Uterus (tissue), 4 donors: ENCODE measurements around the gene ASB3. TPM values are rescaled to one million over a fixed set of nuclear protein-coding genes. Genes with fewer than 3 reads are reported as not detected.
"Not testable (repeated sequence)": the region's sequence is repeated elsewhere in the genome, so short reads cannot be mapped to it uniquely, and the experiment has no call there.

ENCODE experiments used
- DNase-seq, 2 donors: peaks; one replicate each; pipeline ENCODE4 v3.0.0-alpha.2; 2019 to 2020
- H3K27ac ChIP-seq, 2 donors: fragments of 200-600 bp; sonication (generic); 1 replicate in 1 of 2; 2 replicates in 1 of 2; pipeline ENCODE4 v1.5.1; 2016 to 2018
- H3K27me3 ChIP-seq, 2 donors: fragments of 200-600 bp; sonication (generic); one replicate each; pipeline ENCODE4 v1.5.1; 2018 to 2019; ENCODE audit warnings: control low read depth in 1 of 2
- H3K36me3 ChIP-seq, 2 donors: fragments of 200-600 bp; sonication (generic); one replicate each; pipeline ENCODE4 v1.5.1; 2019; ENCODE audit warnings: control low read depth in 1 of 2
- H3K4me1 ChIP-seq, 2 donors: fragments of 200-600 bp; sonication (generic); one replicate each; pipeline ENCODE4 v1.5.1; 2018 to 2019; ENCODE audit warnings: control low read depth in 1 of 2
- H3K4me3 ChIP-seq, 2 donors: fragments of 200-600 bp; sonication (generic); 1 replicate in 1 of 2; 2 replicates in 1 of 2; pipeline ENCODE4 v1.5.1; 2018 to 2019; ENCODE audit warnings: mild to moderate bottlenecking in 1 of 2
- H3K9me3 ChIP-seq, 2 donors: fragments of 200-600 bp; sonication (generic); one replicate each; pipeline ENCODE4 v1.5.1; 2019; ENCODE audit warnings: control low read depth in 1 of 2
- CTCF ChIP-seq, 4 experiments: fragments of 200-600 bp in 2 of 4; fragments of 450-650 bp in 2 of 4; sonication (generic) in 2 of 4; IDR thresholded peaks; one replicate each; pipeline ENCODE4 v1.5.1; 2016 to 2019; ENCODE audit warnings: antibody characterized with exemption in 4 of 4, mild to moderate bottlenecking in 2 of 4, moderate library complexity in 1 of 4
- POLR2A ChIP-seq, 2 donors: fragments of 450-650 bp; IDR thresholded peaks; one replicate each; pipeline ENCODE4 v1.6.1; 2016; ENCODE audit warnings: antibody characterized with exemption in 2 of 2, mild to moderate bottlenecking in 1 of 2, moderate library complexity in 1 of 2
- intact Hi-C: fragments of 100-400 bp; cut with DNase I; formaldehyde crosslinking; loops from one replicate; pipeline ENCODE4 v1.15.1; 2023; ENCODE audit warnings: low total_unique reads
- total RNA-seq, 4 donors: library from RNA; depleted of rRNA in 3 of 4; stranded (reverse); fragments of >200 nt in 3 of 4; gene quantifications; one replicate each; pipeline versions ENCODE4 v1.1.0 to v1.2.4, GENCODE V29; 2014 to 2023
- donor health status: DM: yes; HTN: yes; CAD: no.

Gene ASB3
- total RNA-seq, 4 donors from 2014 or later: 5.4 to 68.8 (median 16.8) TPM

DNA sequence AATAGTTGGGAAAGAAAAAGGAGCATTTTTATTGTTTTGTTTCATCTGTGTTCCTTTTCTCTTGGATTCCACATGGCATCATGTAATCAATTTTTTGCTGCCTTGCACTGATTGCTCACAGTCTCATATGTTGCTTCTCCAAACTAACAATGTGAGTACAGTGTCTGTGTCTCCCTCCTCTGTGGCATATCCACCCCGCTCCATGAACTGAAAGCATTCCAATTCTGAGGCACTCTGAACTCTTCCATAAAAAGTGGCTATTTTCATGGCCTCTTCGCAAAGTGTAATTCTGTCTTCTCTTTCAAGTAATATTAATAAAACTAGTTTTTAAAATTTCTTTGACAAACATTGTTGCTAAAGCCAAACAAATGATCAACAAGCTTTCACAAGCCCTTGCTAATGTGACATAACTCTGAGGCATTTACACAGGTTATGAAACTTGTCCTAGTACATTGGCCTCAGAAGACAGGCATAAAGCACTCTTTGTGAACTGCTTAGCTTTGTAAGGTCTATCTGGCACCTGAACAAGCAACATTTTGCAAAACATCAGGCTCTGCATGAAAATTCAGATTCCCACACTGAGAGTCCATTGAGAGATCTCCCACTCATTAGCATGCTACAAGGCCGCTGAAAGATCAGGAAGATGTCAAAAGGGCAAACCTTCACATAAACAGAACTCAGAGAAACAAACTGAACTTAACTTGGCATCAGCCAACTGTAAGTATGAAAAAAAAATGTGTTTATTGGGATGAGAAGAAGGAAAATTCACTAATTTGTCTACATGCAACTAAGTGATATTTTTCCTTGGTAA lies 40.0 kb upstream of the ASB3 start:
- Histone ChIP-seq H3K9me3 (no peaks in the 10 kb centered on the region), H3K4me3 (no peak overlapping the region), H3K36me3 (no peaks in the 10 kb centered on the region), H3K4me1 (no peaks in the 10 kb centered on the region), H3K27me3 (no peaks in the 10 kb centered on the region), H3K27ac (no peak overlapping the region)
- intact Hi-C loops: no loop called here
- TF ChIP-seq CTCF (IDR thresholded peaks at IDR 0.05) (no peak), POLR2A (IDR thresholded peaks at IDR 0.05) (no peak)
- no peak for DNase-seq

DNA sequence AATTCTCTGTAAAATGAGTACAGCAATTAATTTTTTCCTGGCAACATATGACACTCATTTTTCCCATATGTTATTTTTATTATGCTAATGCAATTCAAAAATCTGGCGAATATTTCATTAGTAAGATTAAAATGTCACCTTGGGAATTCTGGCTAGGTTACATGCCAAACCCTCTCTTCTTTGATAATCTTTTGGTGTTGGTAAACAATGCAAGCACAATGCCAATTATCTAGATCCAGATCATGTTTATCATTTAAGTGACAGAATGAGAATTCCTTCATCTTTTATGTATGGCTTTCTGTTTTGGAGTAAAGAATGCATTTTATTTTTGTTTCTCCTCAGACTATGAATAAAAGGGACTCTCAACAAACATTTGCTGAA lies 39.3 kb upstream of the ASB3 start:
- intact Hi-C loops: no loop called here
- Histone ChIP-seq H3K4me3 (no peak overlapping the region), H3K36me3 (no peaks in the 10 kb centered on the region), H3K27me3 (no peaks in the 10 kb centered on the region), H3K27ac (no peak overlapping the region), H3K4me1 (no peaks in the 10 kb centered on the region), H3K9me3 (no peaks in the 10 kb centered on the region)
- TF ChIP-seq CTCF (IDR thresholded peaks at IDR 0.05): no peak
- TF ChIP-seq POLR2A (IDR thresholded peaks at IDR 0.05): no peak
- DNase-seq: no peak

- H3K36me3 ChIP-seq, H3K4me1 ChIP-seq, H3K27ac ChIP-seq, intact Hi-C loops, DNase-seq, H3K4me3 ChIP-seq, H3K9me3 ChIP-seq, H3K27me3 ChIP-seq: not testable (repeated sequence)
These were observed 36.9 kb upstream of the ASB3 start for GRCh38 chr2:53823639-53824038.

- H3K36me3 ChIP-seq: no peaks in the 10 kb centered on the region
- no peaks in the 10 kb centered on the region for H3K4me1 ChIP-seq
- intact Hi-C loops: no loop called here
- no peaks in the 10 kb centered on the region for H3K27me3 ChIP-seq
- no peak overlapping the region for H3K4me3 ChIP-seq
- no peak for TF ChIP-seq POLR2A (IDR thresholded peaks at IDR 0.05)
- no peak for TF ChIP-seq CTCF (IDR thresholded peaks at IDR 0.05)
- no peak overlapping the region for H3K27ac ChIP-seq
- H3K9me3 ChIP-seq: no peaks in the 10 kb centered on the region
- no peak for DNase-seq
These were observed 35.1 kb upstream of the ASB3 start for GRCh38 chr2:53821810-53822209.

DNA sequence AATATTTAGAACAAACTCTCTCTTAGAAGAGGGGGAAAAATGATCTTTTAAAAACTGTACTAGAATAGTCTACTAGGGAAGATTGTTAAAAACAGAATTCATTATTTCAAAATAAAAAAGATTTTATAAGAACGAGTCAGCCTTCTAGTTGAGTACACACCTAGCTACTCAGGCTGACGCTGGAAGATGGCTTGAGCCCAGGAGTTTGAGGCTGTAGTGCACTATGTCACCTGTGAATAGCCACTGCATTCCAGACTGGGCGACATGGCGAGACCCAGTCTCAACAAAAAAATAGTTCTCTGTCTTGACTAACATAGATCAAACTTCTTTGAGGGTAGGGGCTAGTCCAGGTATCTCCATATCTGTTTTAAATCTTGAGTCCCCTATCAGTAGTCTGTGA lies 34.0 kb upstream of the ASB3 start:
- no peaks in the 10 kb centered on the region for H3K27me3 ChIP-seq
- TF ChIP-seq POLR2A (IDR thresholded peaks at IDR 0.05) (no peak), CTCF (IDR thresholded peaks at IDR 0.05) (no peak)
- intact Hi-C loops: no loop called here
- no peak for DNase-seq
- H3K27ac ChIP-seq: no peak overlapping the region
- no peak overlapping the region for H3K4me3 ChIP-seq
- no peaks in the 10 kb centered on the region for H3K4me1 ChIP-seq
- H3K9me3 ChIP-seq: no peaks in the 10 kb centered on the region
- no peaks in the 10 kb centered on the region for H3K36me3 ChIP-seq
